Stomach (tissue), 4 donors: Measurements from ENCODE around the gene WDSUB1.

Experiments used
- EP300 ChIP-seq: sonication (generic); formaldehyde crosslinking; IDR thresholded peaks from one replicate; pipeline ENCODE4 v1.6.1; 2017; ENCODE audit warnings: antibody characterized with exemption
- POLR2A ChIP-seq, 4 donors: fragments of 450-650 bp; IDR thresholded peaks; one replicate each; pipeline ENCODE4 v1.6.1; 2016; ENCODE audit warnings: antibody characterized with exemption in 4 of 4, control low read depth in 2 of 4, mild to moderate bottlenecking in 1 of 4, moderate library complexity in 1 of 4
- POLR2AphosphoS5 ChIP-seq, 3 donors: sonication (generic); formaldehyde crosslinking; IDR thresholded peaks; one replicate each; pipeline ENCODE4 v1.6.1; 2016; ENCODE audit warnings: antibody characterized with exemption in 3 of 3
- TF ChIP-seq, protein P1 (sequence below), 7 experiments: fragments of 450-650 bp in 4 of 7; fragments of 200-600 bp in 3 of 7; sonication (generic) in 3 of 7; IDR thresholded peaks; one replicate each; pipeline ENCODE4 v1.5.1; 2016 to 2019; ENCODE audit warnings: antibody characterized with exemption in 7 of 7, control low read depth in 2 of 7, mild to moderate bottlenecking in 1 of 7

GRCh38 chr2:159201360-159202063, 85.0 kb downstream of the WDSUB1 start:
- TF ChIP-seq, protein P1, sequence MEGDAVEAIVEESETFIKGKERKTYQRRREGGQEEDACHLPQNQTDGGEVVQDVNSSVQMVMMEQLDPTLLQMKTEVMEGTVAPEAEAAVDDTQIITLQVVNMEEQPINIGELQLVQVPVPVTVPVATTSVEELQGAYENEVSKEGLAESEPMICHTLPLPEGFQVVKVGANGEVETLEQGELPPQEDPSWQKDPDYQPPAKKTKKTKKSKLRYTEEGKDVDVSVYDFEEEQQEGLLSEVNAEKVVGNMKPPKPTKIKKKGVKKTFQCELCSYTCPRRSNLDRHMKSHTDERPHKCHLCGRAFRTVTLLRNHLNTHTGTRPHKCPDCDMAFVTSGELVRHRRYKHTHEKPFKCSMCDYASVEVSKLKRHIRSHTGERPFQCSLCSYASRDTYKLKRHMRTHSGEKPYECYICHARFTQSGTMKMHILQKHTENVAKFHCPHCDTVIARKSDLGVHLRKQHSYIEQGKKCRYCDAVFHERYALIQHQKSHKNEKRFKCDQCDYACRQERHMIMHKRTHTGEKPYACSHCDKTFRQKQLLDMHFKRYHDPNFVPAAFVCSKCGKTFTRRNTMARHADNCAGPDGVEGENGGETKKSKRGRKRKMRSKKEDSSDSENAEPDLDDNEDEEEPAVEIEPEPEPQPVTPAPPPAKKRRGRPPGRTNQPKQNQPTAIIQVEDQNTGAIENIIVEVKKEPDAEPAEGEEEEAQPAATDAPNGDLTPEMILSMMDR (IDR thresholded peaks at IDR 0.05), result no peak
- TF ChIP-seq POLR2AphosphoS5 (IDR thresholded peaks at IDR 0.05), result no peak
- TF ChIP-seq EP300, result no peak
- TF ChIP-seq POLR2A (IDR thresholded peaks at IDR 0.05), result no peak
